ENCODE results near the gene BRSK2. TPM values are rescaled to one million over a fixed set of nuclear protein-coding genes. Genes with fewer than 3 reads are reported as not detected.
A peak's percentile ranks its signal among the peaks of the same experiment; 100 is the strongest.

Gene BRSK2
- total RNA-seq, 1 donor from 2014 or later, result 6.9 TPM

DNA sequence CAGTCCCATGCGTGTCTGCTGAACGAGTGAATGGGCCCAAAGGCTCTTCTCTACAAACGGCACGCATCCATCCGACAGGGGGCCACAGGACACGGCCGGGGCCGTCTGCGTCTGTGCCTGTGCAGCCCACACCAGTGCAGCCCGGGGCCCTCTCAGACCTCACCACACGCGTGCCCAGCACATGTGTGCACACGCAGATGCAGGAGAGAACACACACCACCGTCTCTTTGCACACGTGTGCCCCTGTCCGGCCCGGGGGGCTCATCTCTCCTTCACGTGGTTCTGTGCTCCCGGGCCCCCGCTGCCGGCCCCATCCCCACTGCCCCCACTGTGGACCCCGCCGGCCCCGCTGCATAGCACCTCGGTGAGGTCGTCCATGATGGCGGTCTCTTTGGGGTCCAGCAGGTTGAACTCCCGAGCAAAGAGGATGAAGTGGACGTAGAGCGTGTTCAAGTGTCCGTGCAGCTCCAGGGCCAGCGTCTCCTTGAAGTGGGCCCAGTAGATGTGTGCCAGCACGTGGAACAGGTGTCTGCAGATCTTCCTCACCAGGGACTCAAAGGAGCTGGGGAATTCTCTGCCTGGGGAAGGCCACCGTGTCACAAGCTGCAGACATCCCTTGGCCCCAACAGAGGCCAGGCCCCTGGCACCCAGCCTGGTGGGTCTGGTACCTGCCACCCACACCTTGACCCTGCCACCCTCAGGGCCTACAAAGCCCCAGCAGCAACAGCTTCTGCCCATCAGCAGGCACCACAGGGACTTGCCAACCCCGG is 80.4 kb downstream of the BRSK2 start:
- Mint-ChIP-seq H3K4me3 (ENCODE audit: unreplicated experiment) (no peak overlapping the region), H3K27me3 (ENCODE audit: low read depth) (no peaks in the 10 kb centered on the region), H3K27ac (ENCODE audit: unreplicated experiment) (no peak overlapping the region), H3K36me3 (ENCODE audit: low read depth) (peaks cover 6% of the 10 kb centered on the region), H3K4me1 (ENCODE audit: low read depth) (no peaks in the 10 kb centered on the region), H3K9me3 (ENCODE audit: low read depth) (no peaks in the 10 kb centered on the region)
- DNase-seq (ENCODE audit: low spot score), result no peak
- TF ChIP-seq, protein P1, sequence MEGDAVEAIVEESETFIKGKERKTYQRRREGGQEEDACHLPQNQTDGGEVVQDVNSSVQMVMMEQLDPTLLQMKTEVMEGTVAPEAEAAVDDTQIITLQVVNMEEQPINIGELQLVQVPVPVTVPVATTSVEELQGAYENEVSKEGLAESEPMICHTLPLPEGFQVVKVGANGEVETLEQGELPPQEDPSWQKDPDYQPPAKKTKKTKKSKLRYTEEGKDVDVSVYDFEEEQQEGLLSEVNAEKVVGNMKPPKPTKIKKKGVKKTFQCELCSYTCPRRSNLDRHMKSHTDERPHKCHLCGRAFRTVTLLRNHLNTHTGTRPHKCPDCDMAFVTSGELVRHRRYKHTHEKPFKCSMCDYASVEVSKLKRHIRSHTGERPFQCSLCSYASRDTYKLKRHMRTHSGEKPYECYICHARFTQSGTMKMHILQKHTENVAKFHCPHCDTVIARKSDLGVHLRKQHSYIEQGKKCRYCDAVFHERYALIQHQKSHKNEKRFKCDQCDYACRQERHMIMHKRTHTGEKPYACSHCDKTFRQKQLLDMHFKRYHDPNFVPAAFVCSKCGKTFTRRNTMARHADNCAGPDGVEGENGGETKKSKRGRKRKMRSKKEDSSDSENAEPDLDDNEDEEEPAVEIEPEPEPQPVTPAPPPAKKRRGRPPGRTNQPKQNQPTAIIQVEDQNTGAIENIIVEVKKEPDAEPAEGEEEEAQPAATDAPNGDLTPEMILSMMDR (IDR thresholded peaks at IDR 0.05), result no peak

DNA sequence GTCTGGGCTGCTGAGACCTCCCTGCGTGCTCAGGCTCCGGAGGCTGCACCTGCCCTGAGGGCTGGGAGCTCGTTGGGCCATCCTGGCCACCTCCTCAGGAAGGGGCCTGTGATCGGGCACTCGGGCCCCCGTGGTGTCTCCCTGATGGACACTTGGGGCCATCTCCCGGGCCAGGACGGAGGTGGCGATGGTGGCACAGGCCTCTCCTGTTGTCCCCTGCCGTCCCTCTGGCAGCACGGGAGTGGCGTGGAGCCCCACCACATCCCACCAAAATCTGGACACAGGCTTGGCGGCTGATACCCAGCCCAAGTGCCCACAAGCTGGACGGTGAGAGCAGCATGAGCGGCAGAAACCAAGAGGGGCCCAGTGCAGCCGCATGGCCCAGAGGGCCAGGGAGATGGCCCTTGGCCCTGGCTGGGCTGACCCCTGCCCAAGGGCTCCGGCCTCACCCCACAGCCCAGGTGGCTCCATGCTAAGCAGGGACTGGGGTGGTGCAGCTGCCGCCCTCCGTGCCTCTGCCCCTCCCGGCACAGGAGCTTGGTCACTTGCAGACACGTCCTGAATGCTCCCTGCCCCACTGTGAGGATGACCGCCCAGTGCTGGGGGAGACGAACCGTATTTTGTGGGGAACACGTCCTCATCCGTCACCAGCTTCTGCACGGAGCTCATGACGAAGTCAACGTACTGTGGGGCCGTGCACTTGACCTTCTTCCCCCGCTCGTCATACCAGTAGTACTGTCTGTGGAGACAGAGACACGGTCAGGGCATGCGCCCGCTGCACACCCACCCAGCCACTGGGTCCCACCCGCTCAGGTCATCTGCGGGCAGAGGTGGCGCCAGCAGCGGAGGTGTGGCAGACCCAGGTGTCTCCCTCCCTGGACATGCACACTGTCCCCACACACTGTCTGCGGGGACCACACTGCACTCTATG is 81.2 kb downstream of the BRSK2 start:
- no peak overlapping the region for H3K4me3 Mint-ChIP-seq (ENCODE audit: unreplicated experiment)
- no peaks in the 10 kb centered on the region for H3K9me3 Mint-ChIP-seq (ENCODE audit: low read depth)
- peak; percentile 89 for DNase-seq (ENCODE audit: low spot score)
- peaks cover 4% of the 10 kb centered on the region for H3K36me3 Mint-ChIP-seq (ENCODE audit: low read depth)
- H3K27ac Mint-ChIP-seq (ENCODE audit: unreplicated experiment), result no peak overlapping the region
- no peaks in the 10 kb centered on the region for H3K27me3 Mint-ChIP-seq (ENCODE audit: low read depth)
- TF ChIP-seq, protein P1 (IDR thresholded peaks at IDR 0.05), result no peak
- H3K4me1 Mint-ChIP-seq (ENCODE audit: low read depth), result no peaks in the 10 kb centered on the region

DNA sequence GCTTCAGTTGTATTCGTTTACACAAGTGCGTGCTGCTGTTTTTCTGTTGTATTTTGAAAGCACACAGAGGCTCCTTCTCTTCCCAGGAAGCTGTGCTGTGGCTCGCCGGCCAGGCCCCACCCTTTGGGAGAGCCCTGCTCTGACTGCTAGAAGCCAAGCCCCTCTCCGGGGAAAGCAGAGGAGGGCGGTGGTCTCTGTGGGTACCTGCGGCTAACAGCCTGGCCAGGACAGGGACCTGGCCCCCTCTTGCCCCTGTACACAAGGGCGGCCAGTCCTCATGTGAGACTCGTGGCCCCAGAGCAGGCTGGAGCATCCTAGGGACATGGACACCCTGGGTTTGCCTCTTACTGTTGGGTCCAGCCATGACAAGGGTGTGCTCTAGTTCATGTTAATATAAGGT is 82.0 kb downstream of the BRSK2 start:
- no peaks in the 10 kb centered on the region for H3K27me3 Mint-ChIP-seq (ENCODE audit: low read depth)
- no peak overlapping the region for H3K4me3 Mint-ChIP-seq (ENCODE audit: unreplicated experiment)
- TF ChIP-seq, protein P1 (IDR thresholded peaks at IDR 0.05), result no peak
- no peaks in the 10 kb centered on the region for H3K4me1 Mint-ChIP-seq (ENCODE audit: low read depth)
- H3K27ac Mint-ChIP-seq (ENCODE audit: unreplicated experiment), result no peak overlapping the region
- H3K9me3 Mint-ChIP-seq (ENCODE audit: low read depth), result no peaks in the 10 kb centered on the region
- H3K36me3 Mint-ChIP-seq (ENCODE audit: low read depth), result peaks cover 7% of the 10 kb centered on the region
- peak; percentile 55 for DNase-seq (ENCODE audit: low spot score)

DNA sequence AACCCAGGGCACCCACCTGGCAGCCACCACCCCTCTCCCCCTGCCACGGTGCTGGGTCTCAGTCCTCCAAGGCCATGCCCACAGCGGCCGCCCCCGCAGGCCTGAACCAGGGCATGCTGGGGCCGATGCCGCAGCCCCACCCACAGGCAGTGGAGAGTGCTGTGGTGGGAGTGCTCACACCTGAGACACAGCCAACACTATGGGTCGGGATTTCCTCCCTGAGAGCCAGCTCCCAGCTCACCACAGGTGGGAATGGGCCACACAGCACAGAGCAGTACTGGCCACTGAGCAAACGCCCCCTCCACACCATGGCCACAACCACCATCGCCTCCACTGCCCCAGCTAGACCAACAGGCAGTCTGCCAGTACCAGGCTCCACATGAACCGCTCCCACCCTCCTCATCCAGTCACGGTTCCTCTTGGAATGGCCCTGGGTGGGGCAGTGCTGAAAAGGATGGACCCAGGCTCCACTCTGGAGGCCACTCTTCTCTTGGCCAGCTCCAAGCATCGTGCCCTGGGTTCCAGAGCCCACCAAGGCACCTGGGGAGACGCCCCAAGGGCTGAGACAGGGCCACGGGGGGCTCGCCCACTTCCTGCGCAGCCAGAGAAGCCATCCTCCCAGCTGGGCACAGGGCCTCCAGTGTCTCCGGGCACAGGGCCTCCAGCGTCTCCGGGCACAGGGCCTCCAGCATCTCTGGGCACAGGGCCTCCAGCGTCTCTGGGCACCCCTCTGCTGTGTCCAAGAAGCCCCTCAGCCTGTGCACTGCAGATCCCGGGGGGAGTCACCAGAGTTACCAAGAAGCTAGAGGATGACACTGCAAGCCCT is 82.7 kb downstream of the BRSK2 start:
- TF ChIP-seq, protein P1 (IDR thresholded peaks at IDR 0.05), result no peak
- no peaks in the 10 kb centered on the region for H3K4me1 Mint-ChIP-seq (ENCODE audit: low read depth)
- no peaks in the 10 kb centered on the region for H3K9me3 Mint-ChIP-seq (ENCODE audit: low read depth)
- H3K27ac Mint-ChIP-seq (ENCODE audit: unreplicated experiment), result no peak overlapping the region
- H3K4me3 Mint-ChIP-seq (ENCODE audit: unreplicated experiment), result no peak overlapping the region
- DNase-seq (ENCODE audit: low spot score), result peak; percentile 63
- no peaks in the 10 kb centered on the region for H3K27me3 Mint-ChIP-seq (ENCODE audit: low read depth)
- H3K36me3 Mint-ChIP-seq (ENCODE audit: low read depth), result peaks cover 13% of the 10 kb centered on the region

All from chondrocyte (in vitro differentiated cells).